B cell (primary cell): Measurements from ENCODE around the gene KLHDC8A. TPM values are rescaled to one million over a fixed set of nuclear protein-coding genes. Genes with fewer than 3 reads are reported as not detected.

Experiments
- ATAC-seq: fragments of 200-7000 bp; cut with Tn5 transposase; one replicate; pipeline ENCODE4 v1.10.0; 2021; ENCODE audit warnings: low read depth, mild to moderate bottlenecking, moderate number of reproducible peaks, moderate library complexity
- CTCF ChIA-PET: fragments of 350-600 bp; sonication (Branson Sonifier 250); formaldehyde crosslinking; loops from one replicate; lab custom pipeline; 2021; ENCODE audit warnings: antibody characterized with exemption, inconsistent platforms; lab: Charles Lee
- POLR2A ChIA-PET: fragments of 350-600 bp; sonication (Branson Sonifier 250); formaldehyde crosslinking; loops from one replicate; lab custom pipeline; 2021; ENCODE audit warnings: antibody characterized with exemption; lab: Charles Lee
- DNase-seq: peaks from one replicate; pipeline ENCODE4 v3.0.0; 2013
- H2AFZ ChIP-seq: 2 replicates; pipeline ENCODE4 v1.6.1; 2012; ENCODE audit warnings: mild to moderate bottlenecking, low read depth, low read length; ENCODE audit not compliant: insufficient read depth, poor library complexity, severe bottlenecking
- H3K27ac ChIP-seq, 2 donors: 1 replicate in 1 of 2; 2 replicates in 1 of 2; pipeline ENCODE4 v1.5.1; 2012 to 2013; ENCODE audit warnings: low read length in 2 of 2, mild to moderate bottlenecking in 2 of 2, moderate library complexity in 1 of 2
- H3K27me3 ChIP-seq, 4 experiments: fragments of 200-600 bp in 1 of 4; sonication (generic) in 1 of 4; replicated peaks in 1 of 4; 1 replicate in 2 of 4; 2 replicates in 2 of 4; pipeline versions ENCODE4 v1.6.1 to v1.7.0; 2013 to 2016; ENCODE audit warnings: low read length in 3 of 4, mild to moderate bottlenecking in 2 of 4, mixed read lengths in 1 of 4, moderate library complexity in 1 of 4; ENCODE audit not compliant: insufficient read depth in 4 of 4, control insufficient read depth in 3 of 4; ENCODE audit errors: control extremely low read depth in 1 of 4
- H3K36me3 ChIP-seq, 2 experiments: replicated peaks in 1 of 2; 1 replicate in 1 of 2; 2 replicates in 1 of 2; pipeline versions ENCODE4 v1.6.1 to v1.7.1; 2013; ENCODE audit warnings: low read length in 1 of 2; ENCODE audit not compliant: insufficient read depth in 2 of 2, control insufficient read depth in 1 of 2; ENCODE audit errors: control extremely low read depth in 1 of 2, extremely low read depth in 1 of 2
- H3K4me1 ChIP-seq, 2 donors: fragments of 200-600 bp in 1 of 2; sonication (generic) in 1 of 2; 1 replicate in 1 of 2; 2 replicates in 1 of 2; pipeline versions ENCODE4 v1.5.1 to v1.6.1; 2013 to 2017; ENCODE audit warnings: low read length in 2 of 2; ENCODE audit not compliant: control insufficient read depth in 2 of 2, insufficient read depth in 2 of 2
- H3K4me2 ChIP-seq: replicated peaks from 2 replicates; pipeline ENCODE3; 2012; ENCODE audit warnings: mild to moderate bottlenecking, low read depth, low read length; ENCODE audit not compliant: poor library complexity, severe bottlenecking
- H3K4me3 ChIP-seq, 5 experiments: fragments of 200-600 bp in 1 of 5; sonication (generic) in 1 of 5; 1 replicate in 3 of 5; 2 replicates in 2 of 5; pipeline versions ENCODE4 v1.5.1 to v1.7.0; 2011 to 2016; ENCODE audit warnings: low read length in 4 of 5, mild to moderate bottlenecking in 4 of 5, low read depth in 2 of 5, control low read depth in 1 of 5, moderate library complexity in 1 of 5; ENCODE audit not compliant: insufficient read depth in 1 of 5; ENCODE audit errors: control extremely low read depth in 1 of 5, extremely low read depth in 1 of 5
- H3K79me2 ChIP-seq: fragments of 200-600 bp; sonication (generic); one replicate; pipeline ENCODE4 v1.6.0; 2016; ENCODE audit warnings: low read length; ENCODE audit not compliant: control insufficient read depth, insufficient read depth
- H3K9ac ChIP-seq: fragments of 200-600 bp; sonication (generic); 2 replicates; pipeline ENCODE4 v1.6.1; 2017; ENCODE audit warnings: mild to moderate bottlenecking, low read length, moderate library complexity
- H3K9me3 ChIP-seq, 3 donors: one replicate each; pipeline versions ENCODE4 v1.6.1 to v1.7.1; 2013; ENCODE audit warnings: low read length in 2 of 3; ENCODE audit not compliant: control insufficient read depth in 2 of 3, insufficient read depth in 1 of 3; ENCODE audit errors: control extremely low read depth in 1 of 3
- H4K20me1 ChIP-seq: 2 replicates; pipeline ENCODE4 v1.6.0; 2012; ENCODE audit warnings: mild to moderate bottlenecking, low read length; ENCODE audit not compliant: insufficient read depth, control insufficient read depth, poor library complexity, severe bottlenecking
- H3K27ac Mint-ChIP-seq: one replicate; pipeline ENCODE4 v1.8.0; 2021; ENCODE audit warnings: mixed read lengths
- H3K27me3 Mint-ChIP-seq: one replicate; pipeline ENCODE4 v1.8.0; 2021; ENCODE audit warnings: mixed read lengths
- H3K4me1 Mint-ChIP-seq: one replicate; pipeline ENCODE4 v1.8.0; 2021; ENCODE audit warnings: mixed read lengths
- H3K4me3 Mint-ChIP-seq: one replicate; pipeline ENCODE4 v1.8.0; 2021; ENCODE audit warnings: mixed read lengths
- H3K9me3 Mint-ChIP-seq: one replicate; pipeline ENCODE4 v1.8.0; 2022; ENCODE audit warnings: mixed read lengths; ENCODE audit not compliant: insufficient read depth
- CTCF ChIP-seq: fragments of 200-600 bp; IDR thresholded peaks from one replicate; pipeline ENCODE4 v1.8.0; 2022; ENCODE audit warnings: antibody characterized with exemption, mild to moderate bottlenecking
- EZH2 ChIP-seq: IDR thresholded peaks from 2 replicates; pipeline ENCODE4 v1.6.1; 2012; ENCODE audit warnings: borderline replicate concordance, low read depth, mild to moderate bottlenecking, moderate library complexity, low read length; ENCODE audit not compliant: insufficient read depth, poor library complexity, severe bottlenecking
- whole genome bisulfite sequencing: methylation state at CpG from one replicate; pipeline ENCODE4 v1.1.5; 2013; ENCODE audit warnings: missing lambda C conversion rate; ENCODE audit not compliant: insufficient coverage; 5-methylcytosine and 5-hydroxymethylcytosine counted together
- intact Hi-C: fragments of 100-400 bp; cut with micrococcal nuclease; formaldehyde crosslinking; loops from one replicate; pipeline ENCODE4 v1.10.0; 2022
- polyA plus RNA-seq: library from polyadenylated mRNA; depleted of rRNA; stranded (reverse); fragments of >200 nt; gene quantifications from 2 replicates; pipeline ENCODE4 v1.2.3, GENCODE V29; 2012
- total RNA-seq, 2 donors: library from RNA; stranded (reverse); fragments of 120-200 nt in 1 of 2; gene quantifications; 1 replicate in 1 of 2; 2 replicates in 1 of 2; pipeline versions ENCODE4 v1.2.3 to v1.2.4, GENCODE V29; 2013 to 2022

KLHDC8A gene
- total and polyA plus RNA-seq, 2 donors (not counting 1 experiment from before 2014, with no cell fraction given), result 0.39 to 0.60 TPM

GRCh38 chr1:205329719-205330118 is 27.0 kb downstream of the KLHDC8A start:
- no peaks in the 10 kb centered on the region for H3K9me3 ChIP-seq
- H3K4me1 Mint-ChIP-seq, result peaks cover 10% of the 10 kb centered on the region
- H3K4me1 ChIP-seq, result peaks cover 11 to 12% of the 10 kb centered on the region in 2 donors
- no peak for ATAC-seq
- DNase-seq, result no peak
- no peak overlapping the region for H3K4me3 Mint-ChIP-seq
- no peak overlapping the region for H3K4me3 ChIP-seq
- H3K27ac ChIP-seq, result no peak overlapping the region
- TF ChIP-seq CTCF, result no peak
- TF ChIP-seq EZH2, result no peak
- no peak overlapping the region for H3K9ac ChIP-seq
- H2AFZ ChIP-seq, result no peak overlapping the region
- peaks cover 18% of the 10 kb centered on the region for H3K79me2 ChIP-seq
- H3K4me2 ChIP-seq, result no peak overlapping the region
- peaks cover 14% of the 10 kb centered on the region for H3K27me3 Mint-ChIP-seq
- CTCF ChIA-PET, result interaction anchor here (1.1 to 32.7 kb wide), 5 partner anchors 25 to 194 kb away, joined by 3 to 2421 read pairs (median 10); partner anchors contain the start of gene NUAK2
- H3K36me3 ChIP-seq, result no peaks in the 10 kb centered on the region
- no peaks in the 10 kb centered on the region for H3K9me3 Mint-ChIP-seq
- H4K20me1 ChIP-seq, result no peaks in the 10 kb centered on the region
- 92% methylated on average over 4 of the region's 5 CpGs for WGBS
- POLR2A ChIA-PET, result no interaction called here
- intact Hi-C loops, result no loop called here
- H3K27ac Mint-ChIP-seq, result no peak overlapping the region
- peaks cover 0 to 8% (median 1%) of the 10 kb centered on the region in 4 experiments for H3K27me3 ChIP-seq

GRCh38 chr1:205328476-205328875 is 28.2 kb downstream of the KLHDC8A start:
- no peak overlapping the region for H3K4me3 ChIP-seq
- ChIA-PET CTCF (interaction anchor here (1.8 to 32.7 kb wide), 5 partner anchors 8 to 195 kb away, joined by 7 to 2421 read pairs (median 59); partner anchors contain the start of gene NUAK2), POLR2A (no interaction called here)
- H3K9ac ChIP-seq, result no peak overlapping the region
- peaks cover 14 to 15% of the 10 kb centered on the region in 2 donors for H3K4me1 ChIP-seq
- H2AFZ ChIP-seq, result no peak overlapping the region
- Mint-ChIP-seq H3K27ac (no peak overlapping the region), H3K4me3 (no peak overlapping the region), H3K27me3 (peaks cover 14% of the 10 kb centered on the region), H3K4me1 (peaks cover 21% of the 10 kb centered on the region), H3K9me3 (no peaks in the 10 kb centered on the region)
- WGBS, result 81% methylated on average over 3 of the region's 4 CpGs
- TF ChIP-seq EZH2 (no peak), CTCF (no peak)
- no peaks in the 10 kb centered on the region for H3K9me3 ChIP-seq
- H3K27me3 ChIP-seq, result peaks cover 0 to 8% (median 1%) of the 10 kb centered on the region in 4 experiments
- ATAC-seq (no peak), DNase-seq (no peak)
- no peaks in the 10 kb centered on the region for H3K36me3 ChIP-seq
- peaks cover 31% of the 10 kb centered on the region for H3K79me2 ChIP-seq
- no peak overlapping the region for H3K27ac ChIP-seq
- intact Hi-C loops, result no loop called here
- no peaks in the 10 kb centered on the region for H4K20me1 ChIP-seq
- no peak overlapping the region for H3K4me2 ChIP-seq
